Suprapubic skin (tissue), 4 donors: ENCODE data around the gene TENM3.

Experiments used
- POLR2A ChIP-seq, 2 donors: fragments of 450-650 bp; IDR thresholded peaks; one replicate each; pipeline ENCODE4 v1.6.1; 2017; ENCODE audit warnings: antibody characterized with exemption in 2 of 2, mild to moderate bottlenecking in 2 of 2, moderate library complexity in 2 of 2
- POLR2AphosphoS5 ChIP-seq, 3 donors: sonication (generic); formaldehyde crosslinking; IDR thresholded peaks; one replicate each; pipeline ENCODE4 v1.6.1; 2017; ENCODE audit warnings: antibody characterized with exemption in 3 of 3
- TF ChIP-seq, protein P1 (sequence below), 2 donors: fragments of 200-600 bp in 1 of 2; fragments of 450-650 bp in 1 of 2; sonication (generic) in 1 of 2; IDR thresholded peaks; one replicate each; pipeline ENCODE4 v1.5.1; 2016 to 2019; ENCODE audit warnings: antibody characterized with exemption in 2 of 2, mild to moderate bottlenecking in 1 of 2, moderate library complexity in 1 of 2

DNA sequence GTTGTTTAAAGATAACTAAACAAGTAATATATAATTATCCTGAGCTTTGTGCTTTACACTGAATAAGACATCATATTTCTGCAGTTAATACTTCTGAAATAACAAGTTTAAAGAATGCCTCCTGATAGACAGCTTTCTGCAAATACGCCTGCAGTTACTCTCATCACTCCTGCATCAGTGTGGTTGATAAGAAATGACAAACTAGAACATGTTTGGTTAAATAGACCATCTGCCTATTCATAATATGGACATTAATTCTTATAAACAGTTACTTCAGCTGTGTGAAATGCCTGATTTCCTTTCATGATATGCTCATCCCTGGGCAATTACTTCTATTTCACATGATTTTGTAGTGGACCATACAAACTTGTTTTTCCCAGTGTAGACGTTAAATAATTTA lies 7.0 kb upstream of the TENM3 start:
- TF ChIP-seq POLR2AphosphoS5 (IDR thresholded peaks at IDR 0.05) (no peak), POLR2A (IDR thresholded peaks at IDR 0.05) (no peak)
- TF ChIP-seq, protein P1, sequence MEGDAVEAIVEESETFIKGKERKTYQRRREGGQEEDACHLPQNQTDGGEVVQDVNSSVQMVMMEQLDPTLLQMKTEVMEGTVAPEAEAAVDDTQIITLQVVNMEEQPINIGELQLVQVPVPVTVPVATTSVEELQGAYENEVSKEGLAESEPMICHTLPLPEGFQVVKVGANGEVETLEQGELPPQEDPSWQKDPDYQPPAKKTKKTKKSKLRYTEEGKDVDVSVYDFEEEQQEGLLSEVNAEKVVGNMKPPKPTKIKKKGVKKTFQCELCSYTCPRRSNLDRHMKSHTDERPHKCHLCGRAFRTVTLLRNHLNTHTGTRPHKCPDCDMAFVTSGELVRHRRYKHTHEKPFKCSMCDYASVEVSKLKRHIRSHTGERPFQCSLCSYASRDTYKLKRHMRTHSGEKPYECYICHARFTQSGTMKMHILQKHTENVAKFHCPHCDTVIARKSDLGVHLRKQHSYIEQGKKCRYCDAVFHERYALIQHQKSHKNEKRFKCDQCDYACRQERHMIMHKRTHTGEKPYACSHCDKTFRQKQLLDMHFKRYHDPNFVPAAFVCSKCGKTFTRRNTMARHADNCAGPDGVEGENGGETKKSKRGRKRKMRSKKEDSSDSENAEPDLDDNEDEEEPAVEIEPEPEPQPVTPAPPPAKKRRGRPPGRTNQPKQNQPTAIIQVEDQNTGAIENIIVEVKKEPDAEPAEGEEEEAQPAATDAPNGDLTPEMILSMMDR (IDR thresholded peaks at IDR 0.05), result no peak
